DOHH2 (cell line): ENCODE results near the gene RNF144A.

ENCODE experiments used
- H3F3A ChIP-seq: fragments of 200-600 bp; sonication (generic), shearing (Covaris generic); 2 replicates; pipeline ENCODE4 v1.6.0; 2016; ENCODE audit warnings: antibody characterized with exemption, mild to moderate bottlenecking; ENCODE audit not compliant: control insufficient read depth, insufficient read depth
- H3K27ac ChIP-seq: fragments of 200-600 bp; sonication (generic); 2 replicates; pipeline ENCODE4 v1.5.1; 2014; ENCODE audit warnings: low read depth, mild to moderate bottlenecking, low read length, moderate library complexity
- H3K27me3 ChIP-seq: fragments of 200-600 bp; sonication (generic); 2 replicates; pipeline ENCODE4 v1.6.1; 2014; ENCODE audit warnings: mild to moderate bottlenecking, low read length, mixed read lengths; ENCODE audit not compliant: control insufficient read depth
- H3K36me3 ChIP-seq: fragments of 200-600 bp; sonication (generic); 2 replicates; pipeline ENCODE4 v1.6.1; 2014; ENCODE audit warnings: mild to moderate bottlenecking, low read length, moderate library complexity, mixed read lengths; ENCODE audit not compliant: control insufficient read depth
- H3K4me1 ChIP-seq: fragments of 200-600 bp; sonication (generic); 2 replicates; pipeline ENCODE4 v1.6.1; 2014; ENCODE audit warnings: mild to moderate bottlenecking, low read length, mixed read lengths; ENCODE audit not compliant: control insufficient read depth
- H3K4me2 ChIP-seq: fragments of 200-600 bp; sonication (generic); 2 replicates; pipeline ENCODE4 v1.6.0; 2014; ENCODE audit warnings: mild to moderate bottlenecking, low read length, moderate library complexity
- H3K4me3 ChIP-seq: fragments of 200-600 bp; sonication (generic); 2 replicates; pipeline ENCODE4 v1.5.1; 2014; ENCODE audit warnings: mild to moderate bottlenecking, low read length, mixed read lengths
- H3K79me2 ChIP-seq: fragments of 200-600 bp; sonication (generic); 2 replicates; pipeline ENCODE4 v1.6.1; 2014; ENCODE audit warnings: mild to moderate bottlenecking, low read length, mixed read lengths; ENCODE audit not compliant: control insufficient read depth
- H3K9me2 ChIP-seq: fragments of 200-600 bp; sonication (generic); replicated peaks from 2 replicates; pipeline ENCODE4 v1.6.1; 2014; ENCODE audit warnings: mild to moderate bottlenecking, low read length, mixed read lengths; ENCODE audit not compliant: control insufficient read depth
- H3K9me3 ChIP-seq: fragments of 200-600 bp; sonication (generic); 2 replicates; pipeline ENCODE4 v1.6.1; 2014; ENCODE audit warnings: antibody characterized with exemption, low read length, mixed read lengths; ENCODE audit not compliant: control insufficient read depth, insufficient read depth
- H4K20me1 ChIP-seq: fragments of 200-600 bp; sonication (generic); 2 replicates; pipeline ENCODE4 v1.6.0; 2014; ENCODE audit warnings: low read depth, mild to moderate bottlenecking, antibody characterized with exemption, low read length, moderate library complexity; ENCODE audit not compliant: control insufficient read depth, insufficient read depth
- EZH2phosphoT487 ChIP-seq: fragments of 200-600 bp; sonication (generic); IDR thresholded peaks from 2 replicates; pipeline ENCODE4 v1.6.1; 2017; ENCODE audit warnings: borderline replicate concordance, mild to moderate bottlenecking, antibody characterized with exemption, low read length, moderate library complexity, mixed read lengths
- TF ChIP-seq, protein P1 (sequence below): fragments of 200-600 bp; sonication (generic); IDR thresholded peaks from one replicate; pipeline ENCODE4 v1.5.1; 2014; ENCODE audit warnings: antibody characterized with exemption, mild to moderate bottlenecking, low read depth, low read length; ENCODE audit not compliant: poor library complexity, severe bottlenecking

Gene RNF144A

GRCh38 chr2:6922201-6922656, 5.0 kb downstream of the RNF144A start:
- Histone ChIP-seq H3K9me3 (no peaks in the 10 kb centered on the region), H3K27me3 (no peaks in the 10 kb centered on the region), H3K36me3 (no peaks in the 10 kb centered on the region), H3K27ac (no peak overlapping the region), H3K4me1 (no peaks in the 10 kb centered on the region), H3K4me2 (no peak overlapping the region), H3K9me2 (no peaks in the 10 kb centered on the region), H3K4me3 (no peak overlapping the region), H4K20me1 (no peaks in the 10 kb centered on the region), H3F3A (no peaks in the 10 kb centered on the region), H3K79me2 (no peaks in the 10 kb centered on the region)
- TF ChIP-seq, protein P1, sequence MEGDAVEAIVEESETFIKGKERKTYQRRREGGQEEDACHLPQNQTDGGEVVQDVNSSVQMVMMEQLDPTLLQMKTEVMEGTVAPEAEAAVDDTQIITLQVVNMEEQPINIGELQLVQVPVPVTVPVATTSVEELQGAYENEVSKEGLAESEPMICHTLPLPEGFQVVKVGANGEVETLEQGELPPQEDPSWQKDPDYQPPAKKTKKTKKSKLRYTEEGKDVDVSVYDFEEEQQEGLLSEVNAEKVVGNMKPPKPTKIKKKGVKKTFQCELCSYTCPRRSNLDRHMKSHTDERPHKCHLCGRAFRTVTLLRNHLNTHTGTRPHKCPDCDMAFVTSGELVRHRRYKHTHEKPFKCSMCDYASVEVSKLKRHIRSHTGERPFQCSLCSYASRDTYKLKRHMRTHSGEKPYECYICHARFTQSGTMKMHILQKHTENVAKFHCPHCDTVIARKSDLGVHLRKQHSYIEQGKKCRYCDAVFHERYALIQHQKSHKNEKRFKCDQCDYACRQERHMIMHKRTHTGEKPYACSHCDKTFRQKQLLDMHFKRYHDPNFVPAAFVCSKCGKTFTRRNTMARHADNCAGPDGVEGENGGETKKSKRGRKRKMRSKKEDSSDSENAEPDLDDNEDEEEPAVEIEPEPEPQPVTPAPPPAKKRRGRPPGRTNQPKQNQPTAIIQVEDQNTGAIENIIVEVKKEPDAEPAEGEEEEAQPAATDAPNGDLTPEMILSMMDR = no peak
- TF ChIP-seq EZH2phosphoT487 = no peak

- no peaks in the 10 kb centered on the region for H3K9me2 ChIP-seq
- no peaks in the 10 kb centered on the region for H3K79me2 ChIP-seq
- no peaks in the 10 kb centered on the region for H4K20me1 ChIP-seq
Observed at GRCh38 chr2:6923319-6923718, 6.1 kb downstream of the RNF144A start.

GRCh38 chr2:6924101-6924923, 7.1 kb downstream of the RNF144A start:
- no peaks in the 10 kb centered on the region for H3K27me3 ChIP-seq
- H3K27ac ChIP-seq = no peak overlapping the region
- H3K4me2 ChIP-seq = no peak overlapping the region
- H3K4me1 ChIP-seq = no peaks in the 10 kb centered on the region
- H3K4me3 ChIP-seq = no peak overlapping the region
- no peaks in the 10 kb centered on the region for H3K36me3 ChIP-seq
- TF ChIP-seq EZH2phosphoT487 = no peak
- TF ChIP-seq, protein P1 = no peak
- H4K20me1 ChIP-seq = no peaks in the 10 kb centered on the region
- no peaks in the 10 kb centered on the region for H3F3A ChIP-seq
- no peaks in the 10 kb centered on the region for H3K9me2 ChIP-seq
- H3K9me3 ChIP-seq = no peaks in the 10 kb centered on the region
- H3K79me2 ChIP-seq = no peaks in the 10 kb centered on the region

More at GRCh38 chr2:6923319-6923718, 6.1 kb downstream of the RNF144A start:
- Histone ChIP-seq H3K27ac (no peak overlapping the region), H3K9me3 (no peaks in the 10 kb centered on the region), H3K36me3 (no peaks in the 10 kb centered on the region), H3K4me2 (no peak overlapping the region), H3K27me3 (no peaks in the 10 kb centered on the region), H3K4me3 (no peak overlapping the region), H3F3A (no peaks in the 10 kb centered on the region), H3K4me1 (no peaks in the 10 kb centered on the region)
- TF ChIP-seq EZH2phosphoT487 = no peak
- TF ChIP-seq, protein P1 = no peak
